Thymus (tissue), 14 donors: ENCODE results near the gene RPS8. TPM values are rescaled to one million over a fixed set of nuclear protein-coding genes. Genes with fewer than 3 reads are reported as not detected.
A peak's percentile ranks its signal among the peaks of the same experiment; 100 is the strongest.
"Not testable (repeated sequence)": the region's sequence is repeated elsewhere in the genome, so short reads cannot be mapped to it uniquely, and the experiment has no call there.

Experiments
- DNase-seq, 9 donors: peaks; one replicate each; pipeline ENCODE4 v3.0.0-alpha.2; 2013; ENCODE audit warnings: low spot score in 9 of 9, low read depth in 6 of 9, missing footprints in 1 of 9
- H3K27ac ChIP-seq, 2 donors: one replicate each; pipeline ENCODE4 v1.5.1; 2013; ENCODE audit warnings: control low read depth in 1 of 2, low read depth in 1 of 2, low read length in 1 of 2, mild to moderate bottlenecking in 1 of 2, moderate library complexity in 1 of 2
- H3K27me3 ChIP-seq, 2 donors: one replicate each; pipeline ENCODE4 v1.5.1; 2013; ENCODE audit warnings: low read length in 1 of 2; ENCODE audit not compliant: control insufficient read depth in 2 of 2, insufficient read depth in 1 of 2
- H3K36me3 ChIP-seq, 2 donors: one replicate each; pipeline ENCODE4 v1.5.1; 2013; ENCODE audit warnings: low read length in 1 of 2, mild to moderate bottlenecking in 1 of 2, moderate library complexity in 1 of 2; ENCODE audit not compliant: control insufficient read depth in 2 of 2, insufficient read depth in 2 of 2
- H3K4me1 ChIP-seq, 2 donors: one replicate each; pipeline ENCODE4 v1.5.1; 2013; ENCODE audit warnings: low read length in 2 of 2; ENCODE audit not compliant: control insufficient read depth in 2 of 2, insufficient read depth in 2 of 2
- H3K4me3 ChIP-seq, 2 donors: one replicate each; pipeline ENCODE4 v1.5.1; 2013; ENCODE audit warnings: low read length in 2 of 2, control low read depth in 1 of 2, mild to moderate bottlenecking in 1 of 2
- H3K9me3 ChIP-seq, 2 donors: one replicate each; pipeline ENCODE4 v1.5.1; 2013; ENCODE audit warnings: low read length in 1 of 2, mild to moderate bottlenecking in 1 of 2; ENCODE audit not compliant: control insufficient read depth in 2 of 2, insufficient read depth in 1 of 2
- WGBS: extraction: QIAGEN DNeasy Blood & Tissue Kit; methylation state at CpG from one replicate; pipeline ENCODE4 v1.1.7; 2013; 5-methylcytosine and 5-hydroxymethylcytosine counted together
- long read RNA-seq, 10 donors: transcript quantifications; one replicate each; lab custom pipeline, GENCODE V29; 2026
- polyA plus RNA-seq: library from polyadenylated mRNA; stranded (reverse); fragments of 200-250 nt; gene quantifications from one replicate; pipeline ENCODE4 v1.2.3, GENCODE V29; 2013
- total RNA-seq: library from RNA; stranded (reverse); fragments of 120-200 nt; gene quantifications from one replicate; pipeline ENCODE4 v1.2.4, GENCODE V29; 2013
- donor health status: healthy.

The RPS8 gene
- 3,262 TPM for total RNA-seq
- polyA plus RNA-seq = 3,732 TPM
- long read RNA-seq, donor 1, transcript RPS8-205 (2 exons, 391 nt) = minor isoform, 23 of 240 reads
- long read RNA-seq, donor 1, transcript RPS8-207 (5 exons, 1,115 nt) = minor isoform, 20 of 240 reads
- long read RNA-seq, donor 1, transcript RPS8-202 (6 exons, 881 nt) = major isoform, 107 of 240 reads
- long read RNA-seq, donor 1, transcript RPS8-203 (3 exons, 898 nt) = minor isoform, 22 of 240 reads
- long read RNA-seq, donor 1, partial matches to known transcripts = 67 of 240 reads
- long read RNA-seq, donor 1, other reads (novel, unspliced or antisense) = 0 of 240 reads
- long read RNA-seq, donor 2, transcript RPS8-207 (5 exons, 1,115 nt) = minor isoform, 308 of 2,461 reads
- long read RNA-seq, donor 2, transcript RPS8-205 (2 exons, 391 nt) = minor isoform, 56 of 2,461 reads
- long read RNA-seq, donor 2, transcript RPS8-202 (6 exons, 881 nt) = major isoform, 1,431 of 2,461 reads
- long read RNA-seq, donor 2, transcript RPS8-203 (3 exons, 898 nt) = minor isoform, 87 of 2,461 reads
- long read RNA-seq, donor 2, partial matches to known transcripts = 469 of 2,461 reads
- long read RNA-seq, donor 2, other reads (novel, unspliced or antisense) = 85 of 2,461 reads
- long read RNA-seq, donor 3, transcript RPS8-203 (3 exons, 898 nt) = minor isoform, 209 of 4,266 reads
- long read RNA-seq, donor 3, transcript RPS8-207 (5 exons, 1,115 nt) = minor isoform, 498 of 4,266 reads
- long read RNA-seq, donor 3, transcript RPS8-202 (6 exons, 881 nt) = major isoform, 1,590 of 4,266 reads
- long read RNA-seq, donor 3, transcript RPS8-205 (2 exons, 391 nt) = minor isoform, 223 of 4,266 reads
- long read RNA-seq, donor 3, partial matches to known transcripts = 1,565 of 4,266 reads
- long read RNA-seq, donor 3, other reads (novel, unspliced or antisense) = 135 of 4,266 reads
- long read RNA-seq, donor 4, transcript RPS8-202 (6 exons, 881 nt) = major isoform, 591 of 1,487 reads
- long read RNA-seq, donor 4, transcript RPS8-205 (2 exons, 391 nt) = minor isoform, 115 of 1,487 reads
- long read RNA-seq, donor 4, transcript RPS8-207 (5 exons, 1,115 nt) = minor isoform, 171 of 1,487 reads
- long read RNA-seq, donor 4, transcript RPS8-203 (3 exons, 898 nt) = minor isoform, 139 of 1,487 reads
- long read RNA-seq, donor 4, partial matches to known transcripts = 427 of 1,487 reads
- long read RNA-seq, donor 4, other reads (novel, unspliced or antisense) = 35 of 1,487 reads
- long read RNA-seq, donor 5, transcript RPS8-205 (2 exons, 391 nt) = minor isoform, 288 of 6,214 reads
- long read RNA-seq, donor 5, transcript RPS8-202 (6 exons, 881 nt) = major isoform, 2,073 of 6,214 reads
- long read RNA-seq, donor 5, transcript RPS8-203 (3 exons, 898 nt) = minor isoform, 313 of 6,214 reads
- long read RNA-seq, donor 5, transcript RPS8-207 (5 exons, 1,115 nt) = minor isoform, 562 of 6,214 reads
- long read RNA-seq, donor 5, partial matches to known transcripts = 2,709 of 6,214 reads
- long read RNA-seq, donor 5, other reads (novel, unspliced or antisense) = 225 of 6,214 reads
- long read RNA-seq, donor 6, transcript RPS8-207 (5 exons, 1,115 nt) = minor isoform, 164 of 1,297 reads
- long read RNA-seq, donor 6, transcript RPS8-203 (3 exons, 898 nt) = minor isoform, 42 of 1,297 reads
- long read RNA-seq, donor 6, transcript RPS8-202 (6 exons, 881 nt) = major isoform, 845 of 1,297 reads
- long read RNA-seq, donor 6, transcript RPS8-205 (2 exons, 391 nt) = minor isoform, 25 of 1,297 reads
- long read RNA-seq, donor 6, partial matches to known transcripts = 161 of 1,297 reads
- long read RNA-seq, donor 6, other reads (novel, unspliced or antisense) = 48 of 1,297 reads
- long read RNA-seq, donor 7, transcript RPS8-207 (5 exons, 1,115 nt) = minor isoform, 237 of 2,274 reads
- long read RNA-seq, donor 7, transcript RPS8-202 (6 exons, 881 nt) = major isoform, 1,034 of 2,274 reads
- long read RNA-seq, donor 7, transcript RPS8-205 (2 exons, 391 nt) = minor isoform, 187 of 2,274 reads
- long read RNA-seq, donor 7, transcript RPS8-203 (3 exons, 898 nt) = minor isoform, 148 of 2,274 reads
- long read RNA-seq, donor 7, partial matches to known transcripts = 581 of 2,274 reads
- long read RNA-seq, donor 7, other reads (novel, unspliced or antisense) = 66 of 2,274 reads
- long read RNA-seq, donor 8, transcript RPS8-205 (2 exons, 391 nt) = minor isoform, 13 of 825 reads
- long read RNA-seq, donor 8, transcript RPS8-202 (6 exons, 881 nt) = major isoform, 586 of 825 reads
- long read RNA-seq, donor 8, transcript RPS8-207 (5 exons, 1,115 nt) = minor isoform, 95 of 825 reads
- long read RNA-seq, donor 8, transcript RPS8-203 (3 exons, 898 nt) = minor isoform, 17 of 825 reads
- long read RNA-seq, donor 8, partial matches to known transcripts = 79 of 825 reads
- long read RNA-seq, donor 8, other reads (novel, unspliced or antisense) = 25 of 825 reads
- long read RNA-seq, donor 9, transcript RPS8-203 (3 exons, 898 nt) = minor isoform, 53 of 1,416 reads
- long read RNA-seq, donor 9, transcript RPS8-207 (5 exons, 1,115 nt) = minor isoform, 142 of 1,416 reads
- long read RNA-seq, donor 9, transcript RPS8-202 (6 exons, 881 nt) = major isoform, 741 of 1,416 reads
- long read RNA-seq, donor 9, transcript RPS8-205 (2 exons, 391 nt) = minor isoform, 51 of 1,416 reads
- long read RNA-seq, donor 9, partial matches to known transcripts = 365 of 1,416 reads
- long read RNA-seq, donor 9, other reads (novel, unspliced or antisense) = 51 of 1,416 reads
- long read RNA-seq, donor 10, transcript RPS8-207 (5 exons, 1,115 nt) = minor isoform, 174 of 1,738 reads
- long read RNA-seq, donor 10, transcript RPS8-205 (2 exons, 391 nt) = minor isoform, 68 of 1,738 reads
- long read RNA-seq, donor 10, transcript RPS8-202 (6 exons, 881 nt) = major isoform, 803 of 1,738 reads
- long read RNA-seq, donor 10, transcript RPS8-203 (3 exons, 898 nt) = minor isoform, 77 of 1,738 reads
- long read RNA-seq, donor 10, partial matches to known transcripts = 542 of 1,738 reads
- long read RNA-seq, donor 10, other reads (novel, unspliced or antisense) = 59 of 1,738 reads

DNA sequence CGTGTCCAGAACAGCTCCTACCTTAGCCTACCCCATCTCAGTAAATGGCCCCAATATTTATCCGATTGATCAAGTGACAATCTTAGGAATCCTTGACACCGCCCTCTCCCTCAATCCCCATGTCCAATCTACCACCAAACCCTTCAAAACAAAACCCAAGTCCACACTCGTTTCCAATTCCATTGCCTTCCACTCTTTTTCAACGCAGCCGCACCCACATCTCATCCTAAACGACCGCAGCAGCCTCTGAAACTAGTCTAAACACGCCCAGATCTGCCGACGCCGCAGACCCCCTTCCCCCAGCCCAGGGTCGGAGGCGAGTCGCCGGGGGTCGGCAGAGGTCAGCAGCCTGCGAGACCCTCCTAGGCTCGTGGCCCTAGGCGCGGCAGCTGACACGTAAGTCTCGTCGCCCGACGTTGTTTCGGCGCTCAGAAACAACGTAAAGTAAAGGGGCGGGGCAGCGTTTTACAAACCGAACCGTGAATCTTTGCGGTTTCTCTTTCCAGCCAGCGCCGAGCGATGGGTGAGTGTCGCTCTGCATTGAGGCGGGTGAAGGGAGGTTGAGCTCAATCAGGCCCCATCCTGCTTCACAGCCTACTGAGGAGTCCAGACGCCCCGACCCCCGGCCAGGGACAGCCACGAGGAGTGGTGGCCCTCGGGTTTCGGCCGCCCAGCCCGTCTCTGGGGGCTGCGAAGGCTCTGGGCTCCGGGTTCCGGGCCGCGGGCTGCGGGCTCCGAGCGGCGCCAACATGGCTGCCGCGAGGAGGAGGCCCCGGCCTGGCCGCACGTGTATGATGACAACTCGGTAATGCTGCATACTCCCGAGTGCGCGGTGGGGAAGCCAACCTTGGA, at the start of gene RPS8:
RPS8 (plus strand) TSS at position 463 of the 852 bp plus-strand sequence; CDS start at position 520, 57 bp downstream.
- WGBS = under 1% methylated on average over 65 of the region's 65 CpGs
- peaks cover 12 to 30% of the 10 kb centered on the region in 2 donors for H3K4me1 ChIP-seq
- peak within 1 kb of the TSS; percentile 73 to 87 for H3K4me3 ChIP-seq
- no peaks in the 10 kb centered on the region for H3K9me3 ChIP-seq
- H3K27me3 ChIP-seq = no peaks in the 10 kb centered on the region
- DNase-seq = peak; percentile 82 to 97 (median 89)
- H3K27ac ChIP-seq = peak within 1 kb of the TSS; percentile 91 to 96
- H3K36me3 ChIP-seq = peaks cover 26 to 37% of the 10 kb centered on the region in 2 donors

DNA sequence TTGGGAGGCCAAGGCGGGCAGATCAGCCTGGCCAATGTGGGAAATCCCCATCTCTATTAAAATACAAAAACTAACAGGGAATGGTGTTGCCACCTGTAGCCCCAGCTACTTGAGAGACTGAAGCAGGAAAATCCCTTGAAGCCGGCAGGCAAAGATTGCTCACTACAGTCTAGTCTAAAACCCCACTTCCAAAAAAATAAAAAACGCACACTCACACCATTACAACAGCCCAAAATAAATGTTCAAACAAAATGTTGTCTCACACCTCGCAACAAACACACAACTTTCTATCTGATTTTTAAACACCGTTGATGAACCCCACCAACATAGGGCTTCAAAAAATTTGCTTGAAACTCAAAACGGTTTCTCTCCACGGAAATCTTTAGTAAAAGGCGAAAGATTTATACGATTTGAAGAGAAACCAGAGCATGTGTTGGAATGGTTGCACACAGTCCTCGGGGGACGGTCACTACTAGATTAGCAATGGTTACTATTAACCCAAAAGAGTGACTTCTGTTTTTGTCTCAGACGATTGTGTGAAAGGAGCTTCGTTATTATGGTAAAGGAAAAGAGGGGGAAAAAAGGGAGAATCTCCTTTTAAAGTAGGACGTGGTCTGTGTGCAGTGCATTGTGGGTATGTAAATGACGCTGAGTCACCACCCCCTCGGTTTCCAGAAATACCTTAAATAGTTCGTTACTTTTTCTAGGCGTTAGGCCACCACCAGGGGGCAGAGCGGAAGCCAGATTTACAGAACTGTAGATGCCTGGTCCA, 44.4 kb upstream of the RPS8 start, which contains the start of gene RNU5D-1:
RNU5D-1 (minus strand) TSS at position 430 of the 772 bp plus-strand sequence.
- Histone ChIP-seq H3K27ac (peak within 1 kb of the TSS; percentile 95 to 99), H3K4me3 (peak within 1 kb of the TSS; percentile 34 to 56), H3K36me3 (no peaks in the 10 kb centered on the region), H3K27me3 (no peaks in the 10 kb centered on the region), H3K9me3 (no peaks in the 10 kb centered on the region), H3K4me1 (peaks cover 4 to 34% of the 10 kb centered on the region in 2 donors)
- DNase-seq = peak; percentile 80 to 97 (median 94)
- 2% methylated on average over 19 of the region's 19 CpGs for WGBS

DNA sequence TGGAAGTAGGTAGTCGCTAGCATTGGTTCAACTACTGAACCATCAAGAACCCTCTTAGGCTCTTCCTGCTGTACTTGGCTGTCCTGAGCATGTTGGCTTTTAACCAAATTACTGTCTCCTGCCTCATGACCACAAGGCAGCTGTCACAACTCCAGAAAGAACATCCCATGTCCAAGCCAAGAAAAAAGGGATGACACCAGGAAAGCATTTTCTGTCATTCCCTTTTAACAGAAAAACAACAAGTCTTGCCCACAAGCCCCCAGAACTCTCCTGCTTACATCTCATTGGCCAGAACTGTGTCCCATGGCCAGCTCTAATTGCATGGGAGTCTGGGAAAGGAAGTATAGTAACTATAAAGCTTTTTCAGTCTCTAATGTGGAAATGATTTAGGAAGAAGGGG, 42.0 kb upstream of the RPS8 start:
- Histone ChIP-seq H3K36me3 (no peaks in the 10 kb centered on the region), H3K4me3 (no peak overlapping the region), H3K9me3 (no peaks in the 10 kb centered on the region), H3K27ac (peak overlapping the region in 1 of 2 donors; percentile 5), H3K27me3 (no peaks in the 10 kb centered on the region), H3K4me1 (peaks cover 4 to 30% of the 10 kb centered on the region in 2 donors)
- WGBS = 83% methylated on average over 1 of the region's 1 CpG
- no peak for DNase-seq

DNA sequence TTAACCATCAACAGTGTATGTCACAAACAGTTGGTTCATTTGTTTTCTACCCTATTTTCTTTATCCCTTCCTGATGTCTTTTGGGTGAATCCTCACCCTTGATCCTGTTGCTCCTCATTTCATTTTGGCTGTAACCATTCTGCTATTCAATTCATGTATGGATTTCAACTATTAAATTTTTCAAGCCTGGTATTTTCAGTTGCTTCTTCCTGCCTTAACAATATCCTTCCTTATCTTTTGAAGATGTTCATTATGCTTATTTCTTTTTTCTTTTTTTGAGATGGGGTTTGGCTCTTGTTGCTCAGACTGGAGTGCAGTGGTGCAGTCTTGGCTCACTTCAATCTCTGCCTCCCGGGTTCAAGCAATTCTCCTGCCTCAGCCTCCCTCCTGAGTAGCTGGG, 41.6 kb upstream of the RPS8 start:
- H3K27ac ChIP-seq = no peak overlapping the region
- no peaks in the 10 kb centered on the region for H3K27me3 ChIP-seq
- no peaks in the 10 kb centered on the region for H3K36me3 ChIP-seq
- no peaks in the 10 kb centered on the region for H3K9me3 ChIP-seq
- no peak for DNase-seq
- WGBS = 98% methylated on average over 1 of the region's 1 CpG
- H3K4me3 ChIP-seq = no peak overlapping the region
- peaks cover 4 to 29% of the 10 kb centered on the region in 2 donors for H3K4me1 ChIP-seq

GRCh38 chr1:44735992-44736391, 39.3 kb upstream of the RPS8 start:
- Histone ChIP-seq H3K9me3 (no peaks in the 10 kb centered on the region), H3K4me1 (peaks cover 14 to 24% of the 10 kb centered on the region in 2 donors), H3K4me3 (no peak overlapping the region), H3K27me3 (no peaks in the 10 kb centered on the region), H3K36me3 (no peaks in the 10 kb centered on the region), H3K27ac (no peak overlapping the region)
- DNase-seq = no peak
- 98% methylated on average over 1 of the region's 1 CpG for WGBS

GRCh38 chr1:44738953-44739306, 36.4 kb upstream of the RPS8 start:
- H3K4me1 ChIP-seq = peaks cover 11 to 22% of the 10 kb centered on the region in 2 donors
- H3K27me3 ChIP-seq, H3K9me3 ChIP-seq, DNase-seq: not testable (repeated sequence)
- H3K27ac ChIP-seq = peak overlapping the region; percentile 73 to 90
- WGBS = 74% methylated on average over 1 of the region's 1 CpG
- H3K4me3 ChIP-seq = peak overlapping the region; percentile 66 to 83
- H3K36me3 ChIP-seq = peaks cover 0 to 21% of the 10 kb centered on the region in 2 donors
